ENCODE results near the gene MACC1. TPM values are rescaled to one million over a fixed set of nuclear protein-coding genes. Genes with fewer than 3 reads are reported as not detected.

Gene MACC1
- total RNA-seq, 2 donors from 2014 or later, result 0.14 to 0.56 TPM

- ATAC-seq (ENCODE audit: insufficient number of reproducible peaks, low FRiP score, low read depth) (no peak), DNase-seq (ENCODE audit: low spot score) (no peak)
- Histone ChIP-seq H3K27me3 (replicated peaks; ENCODE audit: insufficient read depth) (no peaks in the 10 kb centered on the region), H3K36me3 (no peaks in the 10 kb centered on the region), H3K4me3 (no peak overlapping the region), H3K27ac (no peak overlapping the region), H3K9me3 (no peaks in the 10 kb centered on the region), H3K4me1 (ENCODE audit: control insufficient read depth in 1 of 2, low read depth in 2 of 2) (no peaks in the 10 kb centered on the region)
- TF ChIP-seq CTCF (IDR thresholded peaks at IDR 0.05), result no peak
Observed at GRCh38 chr7:20199015-20199737, 18.0 kb downstream of the MACC1 start.

GRCh38 chr7:20198260-20198659 is 18.9 kb downstream of the MACC1 start:
- Histone ChIP-seq H3K36me3 (no peaks in the 10 kb centered on the region), H3K4me3 (no peak overlapping the region), H3K9me3 (no peaks in the 10 kb centered on the region), H3K27me3 (replicated peaks; ENCODE audit: insufficient read depth) (no peaks in the 10 kb centered on the region), H3K27ac (no peak overlapping the region), H3K4me1 (ENCODE audit: control insufficient read depth in 1 of 2, low read depth in 2 of 2) (no peaks in the 10 kb centered on the region)
- no peak for TF ChIP-seq CTCF (IDR thresholded peaks at IDR 0.05)
- ATAC-seq (ENCODE audit: insufficient number of reproducible peaks, low FRiP score, low read depth), result no peak
- no peak for DNase-seq (ENCODE audit: low spot score)

- no peak for DNase-seq (ENCODE audit: low spot score)
- no peak for TF ChIP-seq CTCF (IDR thresholded peaks at IDR 0.05)
- H3K27me3 ChIP-seq (replicated peaks; ENCODE audit: insufficient read depth), result no peaks in the 10 kb centered on the region
Observed at GRCh38 chr7:20197837-20198236, 19.3 kb downstream of the MACC1 start.

GRCh38 chr7:20197125-20197748 is 19.9 kb downstream of the MACC1 start:
- no peaks in the 10 kb centered on the region for H3K36me3 ChIP-seq
- no peaks in the 10 kb centered on the region for H3K4me1 ChIP-seq (ENCODE audit: control insufficient read depth in 1 of 2, low read depth in 2 of 2)
- ATAC-seq (ENCODE audit: insufficient number of reproducible peaks, low FRiP score, low read depth) (no peak), DNase-seq (ENCODE audit: low spot score) (no peak)
- H3K27ac ChIP-seq, result no peak overlapping the region
- H3K4me3 ChIP-seq, result no peak overlapping the region
- H3K9me3 ChIP-seq, result no peaks in the 10 kb centered on the region
- TF ChIP-seq CTCF (IDR thresholded peaks at IDR 0.05), result no peak
- H3K27me3 ChIP-seq (replicated peaks; ENCODE audit: insufficient read depth), result no peaks in the 10 kb centered on the region

More at GRCh38 chr7:20197837-20198236, 19.3 kb downstream of the MACC1 start:
- Histone ChIP-seq H3K27ac (no peak overlapping the region), H3K9me3 (no peaks in the 10 kb centered on the region), H3K4me3 (no peak overlapping the region), H3K36me3 (no peaks in the 10 kb centered on the region), H3K4me1 (ENCODE audit: control insufficient read depth in 1 of 2, low read depth in 2 of 2) (no peaks in the 10 kb centered on the region)
- ATAC-seq (ENCODE audit: insufficient number of reproducible peaks, low FRiP score, low read depth), result no peak

GRCh38 chr7:20194343-20194995 is 22.7 kb downstream of the MACC1 start:
- Histone ChIP-seq H3K9me3 (peaks cover 5% of the 10 kb centered on the region), H3K27ac (no peak overlapping the region)

More at GRCh38 chr7:20194343-20194995, 22.7 kb downstream of the MACC1 start:
- Histone ChIP-seq H3K4me3 (no peak overlapping the region), H3K36me3 (no peaks in the 10 kb centered on the region), H3K4me1 (ENCODE audit: control insufficient read depth in 1 of 2, low read depth in 2 of 2) (no peaks in the 10 kb centered on the region), H3K27me3 (replicated peaks; ENCODE audit: insufficient read depth) (no peaks in the 10 kb centered on the region)
- DNase-seq (ENCODE audit: low spot score) (no peak), ATAC-seq (ENCODE audit: insufficient number of reproducible peaks, low FRiP score, low read depth) (no peak)
- no peak for TF ChIP-seq CTCF (IDR thresholded peaks at IDR 0.05)
